Liver (tissue), 9 donors: ENCODE measurements around the gene UBE2L5. TPM values are rescaled to one million over a fixed set of nuclear protein-coding genes. Genes with fewer than 3 reads are reported as not detected.

Experiments used
- DNase-seq: peaks from one replicate; pipeline ENCODE4 v3.0.0-alpha.2; 2017; ENCODE audit warnings: low spot score
- H3K27ac ChIP-seq, 2 donors: one replicate each; pipeline ENCODE4 v1.7.0; 2013; ENCODE audit warnings: inconsistent platforms in 2 of 2, low read length in 2 of 2, control low read depth in 1 of 2, low read depth in 1 of 2, mild to moderate bottlenecking in 1 of 2
- H3K27me3 ChIP-seq, 4 donors: one replicate each; pipeline versions ENCODE4 v1.6.1 to v1.7.0; 2013; ENCODE audit warnings: low read length in 3 of 4, inconsistent platforms in 1 of 4, mild to moderate bottlenecking in 1 of 4, moderate library complexity in 1 of 4; ENCODE audit not compliant: control insufficient read depth in 4 of 4, insufficient read depth in 4 of 4
- H3K36me3 ChIP-seq, 4 donors: one replicate each; pipeline versions ENCODE4 v1.6.1 to v1.7.0; 2013; ENCODE audit warnings: low read length in 3 of 4, mild to moderate bottlenecking in 3 of 4, low read depth in 1 of 4, moderate library complexity in 1 of 4; ENCODE audit not compliant: control insufficient read depth in 4 of 4, insufficient read depth in 3 of 4
- H3K4me1 ChIP-seq, 4 donors: one replicate each; pipeline versions ENCODE4 v1.6.1 to v1.7.0; 2013; ENCODE audit warnings: low read length in 3 of 4, mild to moderate bottlenecking in 3 of 4, moderate library complexity in 1 of 4; ENCODE audit not compliant: control insufficient read depth in 4 of 4, insufficient read depth in 4 of 4
- H3K4me3 ChIP-seq, 3 donors: one replicate each; pipeline versions ENCODE4 v1.6.1 to v1.7.0; 2013; ENCODE audit warnings: low read length in 3 of 3, control low read depth in 1 of 3, low read depth in 1 of 3, mild to moderate bottlenecking in 1 of 3
- H3K9ac ChIP-seq, 2 donors: one replicate each; pipeline ENCODE4 v1.7.0; 2013; ENCODE audit warnings: low read length in 2 of 2, mild to moderate bottlenecking in 2 of 2, moderate library complexity in 2 of 2, control low read depth in 1 of 2, low read depth in 1 of 2
- H3K9me3 ChIP-seq, 4 donors: one replicate each; pipeline versions ENCODE4 v1.6.1 to v1.7.0; 2013; ENCODE audit warnings: low read length in 3 of 4; ENCODE audit not compliant: control insufficient read depth in 4 of 4
- EGR1 ChIP-seq, 2 donors: IDR thresholded peaks; 2 replicates each; pipeline ENCODE4 v1.6.1; 2016 to 2018; ENCODE audit warnings: antibody characterized with exemption in 2 of 2, low read depth in 2 of 2
- FOXA1 ChIP-seq: IDR thresholded peaks from 2 replicates; pipeline ENCODE4 v1.6.1; 2016; ENCODE audit warnings: antibody characterized with exemption
- FOXA2 ChIP-seq: IDR thresholded peaks from 2 replicates; pipeline ENCODE4 v1.6.1; 2016; ENCODE audit warnings: antibody characterized with exemption
- GABPA ChIP-seq, 2 donors: IDR thresholded peaks in 1 of 2; conservative IDR thresholded peaks in 1 of 2; 2 replicates each; pipeline ENCODE4 v1.6.1; 2016; ENCODE audit warnings: antibody characterized with exemption in 2 of 2, mild to moderate bottlenecking in 1 of 2, moderate library complexity in 1 of 2
- HNF4A ChIP-seq, 2 donors: conservative IDR thresholded peaks; 2 replicates each; pipeline ENCODE4 v1.6.1; 2016; ENCODE audit warnings: antibody characterized with exemption in 2 of 2, mild to moderate bottlenecking in 2 of 2
- HNF4G ChIP-seq: IDR thresholded peaks from 2 replicates; pipeline ENCODE4 v1.6.1; 2016; ENCODE audit warnings: antibody characterized with exemption
- JUND ChIP-seq, 2 donors: IDR thresholded peaks; 2 replicates each; pipeline ENCODE4 v1.6.1; 2016; ENCODE audit warnings: antibody characterized with exemption in 2 of 2
- MAX ChIP-seq: IDR thresholded peaks from 2 replicates; pipeline ENCODE4 v1.6.1; 2016; ENCODE audit warnings: antibody characterized with exemption
- NR2F2 ChIP-seq: IDR thresholded peaks from 2 replicates; pipeline ENCODE4 v1.6.1; 2016; ENCODE audit warnings: antibody characterized with exemption
- RAD21 ChIP-seq, 2 donors: IDR thresholded peaks; 2 replicates each; pipeline ENCODE4 v1.6.1; 2016; ENCODE audit warnings: antibody characterized with exemption in 2 of 2, mild to moderate bottlenecking in 2 of 2
- REST ChIP-seq: IDR thresholded peaks from 2 replicates; pipeline ENCODE4 v1.6.1; 2016; ENCODE audit warnings: antibody characterized with exemption, mild to moderate bottlenecking
- RXRA ChIP-seq, 2 donors: IDR thresholded peaks; 2 replicates each; pipeline ENCODE4 v1.6.1; 2017 to 2018; ENCODE audit warnings: antibody characterized with exemption in 2 of 2, mild to moderate bottlenecking in 1 of 2
- SP1 ChIP-seq: IDR thresholded peaks from 2 replicates; pipeline ENCODE4 v1.6.1; 2018; ENCODE audit warnings: antibody characterized with exemption, mild to moderate bottlenecking
- TAF1 ChIP-seq: conservative IDR thresholded peaks from 2 replicates; pipeline ENCODE4 v1.6.1; 2016; ENCODE audit warnings: antibody characterized with exemption, mild to moderate bottlenecking
- YY1 ChIP-seq: IDR thresholded peaks from 2 replicates; pipeline ENCODE4 v1.6.1; 2016; ENCODE audit warnings: antibody characterized with exemption, mild to moderate bottlenecking
- ZBTB33 ChIP-seq: IDR thresholded peaks from 2 replicates; pipeline ENCODE4 v1.6.1; 2016; ENCODE audit warnings: antibody characterized with exemption
- WGBS: extraction: QIAGEN DNeasy Blood & Tissue Kit; methylation state at CpG from one replicate; pipeline ENCODE4 v1.1.7; 2013; 5-methylcytosine and 5-hydroxymethylcytosine counted together
- polyA plus RNA-seq, 2 donors: library from polyadenylated mRNA; stranded (reverse) in 1 of 2; unstranded in 1 of 2; fragments of 200-250 nt in 1 of 2; fragments of >200 nt in 1 of 2; fragmentation: Nextera tagmentation in 1 of 2; extraction: Ambion mirVana in 1 of 2; gene quantifications; one replicate each; pipeline versions ENCODE4 v1.2.1 to v1.2.3, GENCODE V29; 2013 to 2015
- total RNA-seq, 2 donors: library from RNA; depleted of rRNA; stranded (reverse); fragments of >200 nt; gene quantifications; one replicate each; pipeline ENCODE4 v1.2.3, GENCODE V29; 2014
- TF ChIP-seq, protein P1 (sequence below): IDR thresholded peaks from 2 replicates; pipeline ENCODE4 v1.6.1; 2016; ENCODE audit warnings: antibody characterized with exemption
- TF ChIP-seq, protein P2 (sequence below): fragments of 150-350 bp; IDR thresholded peaks from 2 replicates; pipeline ENCODE4 v1.5.1; 2017; ENCODE audit warnings: improper control_type of control experiment, low read depth, low read length; ENCODE audit not compliant: missing input control
- donor health status: healthy.
- donor health status: healthy.
- donor health status: healthy.
- donor health status: healthy.
- donor health status: healthy.

UBE2L5 gene
- total and polyA plus RNA-seq, 4 donors, result 0.10 TPM; not detected in 3

GRCh38 chr13:30408319-30409101, 13.8 kb upstream of the UBE2L5 start:
- peak in 1 of 2 donors; percentile 43 for TF ChIP-seq EGR1 (IDR thresholded peaks at IDR 0.05; ENCODE audit: low read depth in 2 of 2)
- no peak for TF ChIP-seq TAF1
- TF ChIP-seq, protein P1, sequence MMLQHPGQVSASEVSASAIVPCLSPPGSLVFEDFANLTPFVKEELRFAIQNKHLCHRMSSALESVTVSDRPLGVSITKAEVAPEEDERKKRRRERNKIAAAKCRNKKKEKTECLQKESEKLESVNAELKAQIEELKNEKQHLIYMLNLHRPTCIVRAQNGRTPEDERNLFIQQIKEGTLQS, result no peak
- TF ChIP-seq, protein P2, sequence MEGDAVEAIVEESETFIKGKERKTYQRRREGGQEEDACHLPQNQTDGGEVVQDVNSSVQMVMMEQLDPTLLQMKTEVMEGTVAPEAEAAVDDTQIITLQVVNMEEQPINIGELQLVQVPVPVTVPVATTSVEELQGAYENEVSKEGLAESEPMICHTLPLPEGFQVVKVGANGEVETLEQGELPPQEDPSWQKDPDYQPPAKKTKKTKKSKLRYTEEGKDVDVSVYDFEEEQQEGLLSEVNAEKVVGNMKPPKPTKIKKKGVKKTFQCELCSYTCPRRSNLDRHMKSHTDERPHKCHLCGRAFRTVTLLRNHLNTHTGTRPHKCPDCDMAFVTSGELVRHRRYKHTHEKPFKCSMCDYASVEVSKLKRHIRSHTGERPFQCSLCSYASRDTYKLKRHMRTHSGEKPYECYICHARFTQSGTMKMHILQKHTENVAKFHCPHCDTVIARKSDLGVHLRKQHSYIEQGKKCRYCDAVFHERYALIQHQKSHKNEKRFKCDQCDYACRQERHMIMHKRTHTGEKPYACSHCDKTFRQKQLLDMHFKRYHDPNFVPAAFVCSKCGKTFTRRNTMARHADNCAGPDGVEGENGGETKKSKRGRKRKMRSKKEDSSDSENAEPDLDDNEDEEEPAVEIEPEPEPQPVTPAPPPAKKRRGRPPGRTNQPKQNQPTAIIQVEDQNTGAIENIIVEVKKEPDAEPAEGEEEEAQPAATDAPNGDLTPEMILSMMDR, result peak; percentile 91
- TF ChIP-seq HNF4A (conservative IDR thresholded peaks at IDR 0.05), result peak in 1 of 2 donors; percentile 55
- no peak for TF ChIP-seq JUND (IDR thresholded peaks at IDR 0.05)
- no peak for TF ChIP-seq FOXA1
- TF ChIP-seq NR2F2, result no peak
- TF ChIP-seq SP1, result peak; percentile 39
- peak; percentile 60 for TF ChIP-seq YY1
- no peak for TF ChIP-seq HNF4G
- peak; percentile 70 to 81 for TF ChIP-seq RAD21 (IDR thresholded peaks at IDR 0.05)
- TF ChIP-seq FOXA2, result no peak
- TF ChIP-seq RXRA (IDR thresholded peaks at IDR 0.05), result peak in 1 of 2 donors; percentile 20
- TF ChIP-seq GABPA (IDR thresholded peaks at IDR 0.05 in 1 of 2, conservative IDR thresholded peaks at IDR 0.05 in 1 of 2), result peak in 1 of 2 donors; percentile 41
- no peak for TF ChIP-seq REST
- no peak for TF ChIP-seq ZBTB33
- peak; percentile 71 for TF ChIP-seq MAX
- H3K4me3 ChIP-seq, result peak overlapping the region; percentile 9 to 27 (median 27)
- H3K9me3 ChIP-seq, result no peaks in the 10 kb centered on the region
- H3K9ac ChIP-seq, result peak overlapping the region; percentile 60 to 71
- 11% methylated on average over 51 of the region's 51 CpGs for WGBS
- peak; percentile 91 for DNase-seq
- no peaks in the 10 kb centered on the region for H3K27me3 ChIP-seq
- H3K4me1 ChIP-seq, result peaks cover 7 to 32% (median 10%) of the 10 kb centered on the region in 4 donors
- H3K27ac ChIP-seq, result peak overlapping the region; percentile 82 to 83
- no peaks in the 10 kb centered on the region for H3K36me3 ChIP-seq
